Vagina (tissue), 2 donors: Measurements from ENCODE around the gene RIC8B.

Experiments used
- POLR2A ChIP-seq, 2 donors: fragments of 450-650 bp; IDR thresholded peaks; one replicate each; pipeline ENCODE4 v1.6.1; 2017; ENCODE audit warnings: antibody characterized with exemption in 2 of 2, mild to moderate bottlenecking in 2 of 2, moderate library complexity in 2 of 2
- POLR2AphosphoS5 ChIP-seq, 2 donors: sonication (generic); formaldehyde crosslinking; IDR thresholded peaks; one replicate each; pipeline ENCODE4 v1.9.0; 2017; ENCODE audit warnings: antibody characterized with exemption in 2 of 2, mild to moderate bottlenecking in 2 of 2, low read depth in 1 of 2; ENCODE audit not compliant: insufficient read depth in 1 of 2
- TF ChIP-seq, protein P1 (sequence below), 3 experiments: fragments of 450-650 bp in 2 of 3; fragments of 200-600 bp in 1 of 3; sonication (generic) in 1 of 3; IDR thresholded peaks; one replicate each; pipeline ENCODE4 v1.5.1; 2017 to 2019; ENCODE audit warnings: antibody characterized with exemption in 3 of 3, mild to moderate bottlenecking in 2 of 3, moderate library complexity in 2 of 3

DNA sequence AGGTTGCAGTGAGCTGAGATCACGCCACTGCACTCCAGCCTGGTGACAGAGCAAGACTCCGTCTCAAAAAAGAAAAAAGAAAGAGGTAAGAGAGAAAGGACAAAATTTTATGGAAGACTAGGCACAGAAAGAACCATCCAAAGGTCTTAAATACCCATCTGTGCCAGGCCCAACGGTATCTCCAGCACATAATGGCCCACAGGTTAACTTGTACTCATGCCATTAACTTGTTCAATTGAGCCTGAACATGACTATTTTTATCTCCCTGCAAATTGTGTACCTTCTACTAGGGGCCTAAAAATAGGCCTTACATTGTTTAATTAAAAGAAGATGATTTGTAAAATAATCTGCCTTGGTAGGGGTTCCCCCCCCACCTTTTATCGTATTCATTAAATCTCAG is 80.2 kb downstream of the RIC8B start:
- TF ChIP-seq, protein P1, sequence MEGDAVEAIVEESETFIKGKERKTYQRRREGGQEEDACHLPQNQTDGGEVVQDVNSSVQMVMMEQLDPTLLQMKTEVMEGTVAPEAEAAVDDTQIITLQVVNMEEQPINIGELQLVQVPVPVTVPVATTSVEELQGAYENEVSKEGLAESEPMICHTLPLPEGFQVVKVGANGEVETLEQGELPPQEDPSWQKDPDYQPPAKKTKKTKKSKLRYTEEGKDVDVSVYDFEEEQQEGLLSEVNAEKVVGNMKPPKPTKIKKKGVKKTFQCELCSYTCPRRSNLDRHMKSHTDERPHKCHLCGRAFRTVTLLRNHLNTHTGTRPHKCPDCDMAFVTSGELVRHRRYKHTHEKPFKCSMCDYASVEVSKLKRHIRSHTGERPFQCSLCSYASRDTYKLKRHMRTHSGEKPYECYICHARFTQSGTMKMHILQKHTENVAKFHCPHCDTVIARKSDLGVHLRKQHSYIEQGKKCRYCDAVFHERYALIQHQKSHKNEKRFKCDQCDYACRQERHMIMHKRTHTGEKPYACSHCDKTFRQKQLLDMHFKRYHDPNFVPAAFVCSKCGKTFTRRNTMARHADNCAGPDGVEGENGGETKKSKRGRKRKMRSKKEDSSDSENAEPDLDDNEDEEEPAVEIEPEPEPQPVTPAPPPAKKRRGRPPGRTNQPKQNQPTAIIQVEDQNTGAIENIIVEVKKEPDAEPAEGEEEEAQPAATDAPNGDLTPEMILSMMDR (IDR thresholded peaks at IDR 0.05): no peak
- TF ChIP-seq POLR2AphosphoS5 (IDR thresholded peaks at IDR 0.05; ENCODE audit: insufficient read depth in 1 of 2, low read depth in 1 of 2) (no peak), POLR2A (IDR thresholded peaks at IDR 0.05) (no peak)
